Nephron progenitor cell (in vitro differentiated cells): Measurements from ENCODE around the gene ZEB2.
A peak's percentile ranks its signal among the peaks of the same experiment; 100 is the strongest.

Experiments used
- DNase-seq: peaks from one replicate; pipeline ENCODE4 v3.0.0; 2021
- H3K27ac Mint-ChIP-seq: 2 replicates; pipeline ENCODE4 v1.8.0; 2021; ENCODE audit warnings: mild to moderate bottlenecking, moderate library complexity, mixed read lengths
- H3K27me3 Mint-ChIP-seq: 2 replicates; pipeline ENCODE4 v1.8.0; 2021; ENCODE audit warnings: mild to moderate bottlenecking, low read depth, mixed read lengths; ENCODE audit not compliant: poor library complexity
- H3K36me3 Mint-ChIP-seq: 2 replicates; pipeline ENCODE4 v1.8.0; 2021; ENCODE audit warnings: low read depth, mixed read lengths
- H3K4me1 Mint-ChIP-seq: 2 replicates; pipeline ENCODE4 v1.8.0; 2021; ENCODE audit warnings: mixed read lengths
- H3K4me3 Mint-ChIP-seq: 2 replicates; pipeline ENCODE4 v1.8.0; 2021; ENCODE audit warnings: mild to moderate bottlenecking, moderate library complexity, mixed read lengths
- H3K9me3 Mint-ChIP-seq: 2 replicates; pipeline ENCODE4 v1.8.0; 2021; ENCODE audit warnings: mild to moderate bottlenecking, moderate library complexity, mixed read lengths
- TF ChIP-seq, protein P1 (sequence below): fragments of 200-600 bp; sonication (generic); IDR thresholded peaks from 2 replicates; pipeline ENCODE4 v1.5.0; 2021; ENCODE audit warnings: antibody characterized with exemption

The ZEB2 gene

DNA sequence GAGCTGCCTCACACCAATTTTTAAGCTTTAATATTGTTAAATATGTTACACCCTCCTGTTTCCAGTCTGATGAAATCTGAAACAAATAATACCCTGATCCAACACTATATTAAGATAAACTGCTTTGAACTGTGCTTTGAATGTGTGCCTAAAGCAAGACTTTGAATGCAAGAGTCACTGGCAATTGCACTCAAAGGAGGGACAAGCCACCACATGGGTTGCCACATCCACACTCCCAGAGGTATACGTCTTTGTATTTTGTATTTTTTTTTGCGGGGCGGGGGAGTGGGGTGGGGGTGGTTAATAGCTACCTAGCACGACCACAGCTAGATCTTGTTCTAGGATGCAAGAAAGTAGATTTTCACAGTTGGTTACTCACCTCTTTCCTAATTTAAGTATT, 1.8 kb upstream of the ZEB2 start:
- Mint-ChIP-seq H3K36me3 (no peaks in the 10 kb centered on the region), H3K9me3 (no peaks in the 10 kb centered on the region), H3K4me3 (peak overlapping the region; percentile 16), H3K27me3 (no peaks in the 10 kb centered on the region), H3K27ac (no peak overlapping the region), H3K4me1 (peaks cover 18% of the 10 kb centered on the region)
- DNase-seq: no peak
- TF ChIP-seq, protein P1, sequence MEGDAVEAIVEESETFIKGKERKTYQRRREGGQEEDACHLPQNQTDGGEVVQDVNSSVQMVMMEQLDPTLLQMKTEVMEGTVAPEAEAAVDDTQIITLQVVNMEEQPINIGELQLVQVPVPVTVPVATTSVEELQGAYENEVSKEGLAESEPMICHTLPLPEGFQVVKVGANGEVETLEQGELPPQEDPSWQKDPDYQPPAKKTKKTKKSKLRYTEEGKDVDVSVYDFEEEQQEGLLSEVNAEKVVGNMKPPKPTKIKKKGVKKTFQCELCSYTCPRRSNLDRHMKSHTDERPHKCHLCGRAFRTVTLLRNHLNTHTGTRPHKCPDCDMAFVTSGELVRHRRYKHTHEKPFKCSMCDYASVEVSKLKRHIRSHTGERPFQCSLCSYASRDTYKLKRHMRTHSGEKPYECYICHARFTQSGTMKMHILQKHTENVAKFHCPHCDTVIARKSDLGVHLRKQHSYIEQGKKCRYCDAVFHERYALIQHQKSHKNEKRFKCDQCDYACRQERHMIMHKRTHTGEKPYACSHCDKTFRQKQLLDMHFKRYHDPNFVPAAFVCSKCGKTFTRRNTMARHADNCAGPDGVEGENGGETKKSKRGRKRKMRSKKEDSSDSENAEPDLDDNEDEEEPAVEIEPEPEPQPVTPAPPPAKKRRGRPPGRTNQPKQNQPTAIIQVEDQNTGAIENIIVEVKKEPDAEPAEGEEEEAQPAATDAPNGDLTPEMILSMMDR: no peak

DNA sequence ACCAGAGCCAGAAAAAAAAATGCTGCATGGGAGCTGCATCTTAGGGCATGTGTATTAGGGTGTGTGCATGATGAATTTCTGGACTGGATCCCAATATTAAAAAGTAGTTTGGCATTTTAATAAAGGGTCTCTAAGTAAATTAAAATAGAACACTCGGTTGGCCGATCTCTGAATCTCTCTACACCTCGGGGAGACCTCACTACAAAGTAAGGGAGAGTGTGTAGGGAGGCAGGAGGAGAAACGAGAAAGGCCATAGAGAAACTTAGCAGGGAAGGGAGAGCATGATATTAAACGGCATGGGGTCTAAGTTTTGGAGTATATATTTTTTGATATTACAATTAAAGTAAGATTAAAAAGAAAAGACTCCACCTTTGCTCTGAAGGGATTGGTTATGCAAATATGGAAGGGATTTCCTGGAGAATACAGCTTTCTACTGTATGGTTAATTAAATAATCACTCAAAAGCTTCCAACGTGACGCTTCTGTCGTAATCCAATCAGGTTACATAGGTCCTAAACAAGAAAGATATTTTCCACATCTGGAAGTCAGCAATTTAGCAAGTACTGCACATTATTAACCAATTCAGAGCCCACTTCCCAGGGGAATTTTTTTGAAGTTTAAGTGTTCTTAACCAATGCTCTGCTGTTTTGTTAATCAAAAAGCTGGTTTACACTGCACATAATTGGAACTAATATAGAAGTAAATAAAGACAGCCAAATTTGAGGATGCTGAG, 1.0 kb upstream of the ZEB2 start:
- TF ChIP-seq, protein P1: no peak
- Mint-ChIP-seq H3K4me3 (no peak overlapping the region), H3K9me3 (no peaks in the 10 kb centered on the region), H3K27ac (peak overlapping the region; percentile 85), H3K27me3 (no peaks in the 10 kb centered on the region), H3K36me3 (no peaks in the 10 kb centered on the region), H3K4me1 (peaks cover 15% of the 10 kb centered on the region)
- DNase-seq: no peak

DNA sequence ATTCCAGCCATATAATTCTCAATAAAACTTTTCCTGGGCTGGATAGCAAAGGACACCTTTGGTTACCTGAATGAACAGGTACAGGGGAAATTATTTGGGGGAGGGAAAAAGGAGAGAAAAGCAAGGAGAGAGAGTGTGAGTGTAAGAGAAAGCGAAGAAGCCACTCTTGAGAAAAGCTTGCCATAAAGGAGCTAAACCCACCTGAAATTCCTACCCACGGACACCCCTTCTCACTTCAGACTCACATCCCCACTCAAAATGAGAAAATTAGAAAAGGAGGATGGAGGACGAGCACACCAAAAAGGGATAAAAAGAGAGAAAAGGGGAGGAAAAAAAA, 354 bp downstream of the ZEB2 start:
- Mint-ChIP-seq H3K27me3 (no peaks in the 10 kb centered on the region), H3K4me1 (peaks cover 14% of the 10 kb centered on the region), H3K36me3 (no peaks in the 10 kb centered on the region), H3K4me3 (no peak overlapping the region), H3K9me3 (no peaks in the 10 kb centered on the region), H3K27ac (no peak overlapping the region)
- TF ChIP-seq, protein P1: no peak
- DNase-seq: no peak

DNA sequence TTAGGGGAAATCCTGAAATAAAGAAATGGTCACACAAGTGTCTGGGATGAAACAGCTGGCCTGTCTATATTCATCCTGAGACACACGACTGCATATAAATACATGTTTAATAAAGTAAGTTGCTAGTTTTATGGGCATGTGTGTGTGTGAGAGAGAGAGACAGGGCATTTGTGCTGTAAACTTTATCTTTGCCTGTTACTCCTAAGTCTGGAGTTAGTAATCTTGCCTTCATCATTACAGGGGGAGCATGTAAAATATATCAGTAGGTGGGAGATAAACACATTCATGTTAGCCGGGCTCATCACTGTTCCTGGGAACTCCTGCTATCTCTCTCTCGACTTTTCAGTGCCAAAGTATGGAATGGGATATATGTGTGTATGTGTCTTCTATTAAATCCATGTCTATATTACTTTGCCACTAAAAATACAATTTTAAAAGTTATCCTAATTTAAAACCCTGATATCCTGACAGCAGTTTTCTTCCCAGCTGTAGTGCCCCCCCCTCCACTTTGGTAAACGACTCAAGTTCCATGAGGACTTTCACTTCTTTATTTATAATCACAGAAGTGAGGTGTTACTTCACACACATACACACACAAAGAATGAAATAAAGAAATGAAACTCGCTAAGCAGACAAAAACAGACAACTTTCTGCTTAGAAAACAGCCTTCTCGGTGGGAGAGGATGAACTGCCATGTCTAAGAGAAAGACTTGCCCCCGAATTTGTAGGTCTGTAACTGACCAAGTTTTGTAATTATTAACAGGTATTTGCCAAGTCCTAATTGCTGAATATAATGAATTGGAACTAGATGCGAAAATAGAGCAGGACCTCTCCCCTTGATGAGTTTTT, 947 bp downstream of the ZEB2 start:
- DNase-seq: no peak
- H3K27me3 Mint-ChIP-seq: no peaks in the 10 kb centered on the region
- H3K4me1 Mint-ChIP-seq: peaks cover 18% of the 10 kb centered on the region
- no peak overlapping the region for H3K27ac Mint-ChIP-seq
- H3K4me3 Mint-ChIP-seq: no peak overlapping the region
- TF ChIP-seq, protein P1: no peak
- H3K36me3 Mint-ChIP-seq: no peaks in the 10 kb centered on the region
- H3K9me3 Mint-ChIP-seq: no peaks in the 10 kb centered on the region

DNA sequence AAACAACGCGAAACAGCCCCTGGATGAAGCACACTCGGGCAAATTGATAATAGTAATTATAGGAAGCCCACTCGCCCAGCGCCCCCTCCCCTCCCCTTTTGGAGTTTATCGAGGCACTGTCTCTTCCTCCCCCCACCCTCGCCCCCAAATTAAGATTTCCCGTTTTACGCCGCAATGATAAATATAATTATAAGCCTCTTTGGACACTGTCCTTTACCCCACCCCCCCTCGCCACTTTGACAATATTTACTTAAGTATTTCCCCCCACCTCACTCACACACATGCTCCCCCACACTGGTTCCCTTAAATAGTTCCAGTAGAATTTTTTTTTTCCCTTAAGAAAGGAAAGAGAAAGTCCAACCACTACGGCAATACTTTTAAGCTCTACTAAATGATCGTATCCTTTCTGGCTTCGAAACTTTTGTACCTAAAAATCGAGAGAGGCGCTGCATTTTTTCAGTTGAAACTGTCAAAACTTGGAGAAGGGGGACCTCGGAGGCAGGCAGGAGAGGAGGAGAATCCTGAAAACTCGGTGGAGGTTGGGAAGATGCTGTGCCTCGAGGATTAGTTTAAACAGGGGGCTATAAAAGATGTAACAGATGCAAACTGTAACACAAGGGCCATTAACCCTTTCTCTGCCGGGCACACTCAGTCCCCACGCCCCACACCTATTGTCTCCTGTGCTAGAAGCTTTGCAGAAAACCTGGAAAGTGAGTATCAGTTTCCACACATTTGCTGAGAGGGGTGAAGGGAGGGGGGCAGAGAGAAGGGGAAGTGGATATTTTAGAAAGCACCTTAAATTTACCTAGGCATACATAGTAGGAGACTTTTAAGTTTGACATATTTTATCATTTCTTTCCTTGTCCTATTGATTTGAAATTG, 1.8 kb downstream of the ZEB2 start:
- TF ChIP-seq, protein P1: no peak
- H3K36me3 Mint-ChIP-seq: no peaks in the 10 kb centered on the region
- H3K9me3 Mint-ChIP-seq: no peaks in the 10 kb centered on the region
- no peaks in the 10 kb centered on the region for H3K27me3 Mint-ChIP-seq
- peak; percentile 50 for DNase-seq
- no peak overlapping the region for H3K27ac Mint-ChIP-seq
- no peak overlapping the region for H3K4me3 Mint-ChIP-seq
- H3K4me1 Mint-ChIP-seq: peaks cover 27% of the 10 kb centered on the region
